ENCODE data around the gene LEMD2.

The LEMD2 gene

DNA sequence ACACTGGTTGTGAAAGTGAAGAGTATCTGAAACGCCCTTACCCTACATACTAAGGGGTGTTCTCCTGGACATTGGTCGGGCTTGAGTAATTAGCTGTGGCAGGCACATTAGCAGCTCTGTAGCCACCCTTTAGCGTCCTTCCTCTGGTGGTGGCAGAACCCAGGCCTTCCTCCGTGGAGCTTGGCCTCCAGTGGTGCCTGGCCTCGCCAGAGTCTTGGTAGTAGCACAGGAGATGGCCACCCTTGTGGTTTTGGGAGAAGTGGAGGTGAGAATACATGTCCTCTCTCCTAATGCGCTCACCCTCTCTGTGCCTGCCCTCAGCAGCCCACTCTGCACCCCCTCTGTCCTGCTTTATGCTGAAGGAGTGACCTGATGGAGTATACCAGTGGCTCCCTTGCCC lies 59.9 kb downstream of the LEMD2 start:
- H3K9me3 ChIP-seq (ENCODE audit: control insufficient read depth, insufficient read depth, low read length) = no peaks in the 10 kb centered on the region
- H3K9ac ChIP-seq (ENCODE audit: low read depth, low read length) = no peak overlapping the region
- no peaks in the 10 kb centered on the region for H3K36me3 ChIP-seq (ENCODE audit: insufficient read depth, low read length)
- no peaks in the 10 kb centered on the region; the same call in 1 of the 2 replicates for H3K4me1 ChIP-seq (ENCODE audit: insufficient read depth, low read length)

- H3K36me3 ChIP-seq (ENCODE audit: insufficient read depth, low read length) = no peaks in the 10 kb centered on the region
- H3K4me1 ChIP-seq (ENCODE audit: insufficient read depth, low read length) = no peaks in the 10 kb centered on the region; the same call in 1 of the 2 replicates
- no peak overlapping the region for H3K9ac ChIP-seq (ENCODE audit: low read depth, low read length)
- H3K9me3 ChIP-seq (ENCODE audit: control insufficient read depth, insufficient read depth, low read length) = no peaks in the 10 kb centered on the region
Observed at GRCh38 chr6:33728438-33728837, 60.5 kb downstream of the LEMD2 start.

DNA sequence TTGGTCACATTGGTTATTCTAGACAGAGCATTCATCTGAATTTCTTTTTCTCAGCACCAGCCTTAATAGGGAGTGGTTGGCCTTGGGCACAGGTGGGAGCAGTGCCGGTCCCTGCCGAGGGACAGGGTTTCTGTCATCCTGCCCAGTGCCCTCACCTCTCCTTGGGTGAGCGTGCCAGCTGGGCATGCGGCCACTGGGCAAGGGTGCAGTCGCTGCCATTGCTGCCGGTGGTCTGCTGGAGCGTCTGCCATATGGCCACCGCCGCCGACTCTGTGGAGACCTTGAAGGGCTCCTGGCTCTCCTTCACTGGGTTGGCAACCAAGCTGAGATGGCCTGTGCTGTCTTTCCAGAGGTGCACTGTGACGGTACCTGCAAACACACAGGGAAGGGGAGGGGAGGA lies 61.0 kb downstream of the LEMD2 start:
- H3K4me1 ChIP-seq (ENCODE audit: insufficient read depth, low read length) = no peaks in the 10 kb centered on the region; the same call in 1 of the 2 replicates
- H3K9me3 ChIP-seq (ENCODE audit: control insufficient read depth, insufficient read depth, low read length) = no peaks in the 10 kb centered on the region
- no peaks in the 10 kb centered on the region for H3K36me3 ChIP-seq (ENCODE audit: insufficient read depth, low read length)
- no peak overlapping the region for H3K9ac ChIP-seq (ENCODE audit: low read depth, low read length)

DNA sequence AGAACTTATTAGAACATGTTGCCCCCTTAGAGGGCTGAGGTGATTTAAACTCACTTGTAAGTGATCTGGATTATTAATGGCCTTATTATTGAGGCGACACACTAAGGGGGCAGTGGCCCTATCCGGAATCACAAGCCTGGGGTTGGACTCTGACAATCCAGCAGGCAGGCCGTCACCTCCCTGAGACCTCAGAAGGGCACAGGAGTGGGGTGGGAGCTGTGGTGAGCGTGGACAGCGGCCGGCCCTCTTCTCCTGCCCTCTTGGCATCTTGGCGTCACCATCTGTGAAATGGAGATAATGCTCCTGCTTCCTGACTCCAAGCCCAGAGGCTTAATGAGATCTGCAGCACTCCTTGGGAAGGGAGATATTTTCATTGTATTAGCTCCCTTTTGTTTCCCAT lies 61.8 kb downstream of the LEMD2 start:
- no peaks in the 10 kb centered on the region; the same call in 1 of the 2 replicates for H3K4me1 ChIP-seq (ENCODE audit: insufficient read depth, low read length)
- H3K9ac ChIP-seq (ENCODE audit: low read depth, low read length) = no peak overlapping the region
- no peaks in the 10 kb centered on the region for H3K9me3 ChIP-seq (ENCODE audit: control insufficient read depth, insufficient read depth, low read length)
- no peaks in the 10 kb centered on the region for H3K36me3 ChIP-seq (ENCODE audit: insufficient read depth, low read length)

GRCh38 chr6:33726696-33727095 lies 62.2 kb downstream of the LEMD2 start:
- Histone ChIP-seq H3K36me3 (ENCODE audit: insufficient read depth, low read length) (no peaks in the 10 kb centered on the region), H3K9me3 (ENCODE audit: control insufficient read depth, insufficient read depth, low read length) (no peaks in the 10 kb centered on the region), H3K4me1 (ENCODE audit: insufficient read depth, low read length) (no peaks in the 10 kb centered on the region; the same call in 1 of the 2 replicates), H3K9ac (ENCODE audit: low read depth, low read length) (no peak overlapping the region)

DNA sequence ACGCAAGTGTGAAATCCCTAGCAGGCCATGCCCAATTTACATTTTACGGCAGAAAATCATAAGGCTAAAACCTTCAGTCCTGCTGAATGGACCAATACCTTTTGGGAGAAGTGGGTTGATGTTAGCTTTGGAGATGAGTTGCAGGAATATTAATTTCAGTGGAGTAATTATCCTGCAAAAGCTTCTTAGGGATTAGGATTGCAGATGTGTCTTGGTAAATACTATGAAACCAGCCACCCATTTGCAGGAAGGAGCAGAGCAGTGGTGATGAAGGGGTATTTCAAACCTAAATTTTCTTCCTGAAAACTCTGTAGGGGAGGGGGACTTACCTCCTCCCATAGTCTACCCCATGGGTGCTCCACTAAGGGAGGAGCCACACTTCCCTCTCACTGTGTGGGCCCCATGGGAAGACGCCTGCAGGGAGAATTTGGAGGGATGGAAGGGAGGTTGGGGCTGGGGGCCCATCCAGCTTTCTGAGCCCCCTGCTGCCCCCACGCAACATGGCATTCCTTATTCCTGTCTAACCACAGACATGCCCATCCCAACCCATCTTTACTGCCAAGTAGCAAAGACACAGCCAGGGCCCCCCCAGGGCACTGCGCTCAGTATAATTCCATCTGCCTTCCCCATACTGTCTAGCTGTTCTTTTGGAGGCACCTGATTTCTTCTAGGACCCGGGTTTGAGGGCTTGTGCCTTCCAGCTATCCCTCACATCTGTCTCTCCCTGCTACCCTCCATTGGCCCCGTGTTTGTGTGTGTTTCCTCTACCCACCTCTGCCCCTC lies 62.8 kb downstream of the LEMD2 start:
- H3K4me1 ChIP-seq (ENCODE audit: insufficient read depth, low read length) = no peaks in the 10 kb centered on the region; the same call in 1 of the 2 replicates
- H3K36me3 ChIP-seq (ENCODE audit: insufficient read depth, low read length) = no peaks in the 10 kb centered on the region
- H3K9me3 ChIP-seq (ENCODE audit: control insufficient read depth, insufficient read depth, low read length) = no peaks in the 10 kb centered on the region
- H3K9ac ChIP-seq (ENCODE audit: low read depth, low read length) = no peak overlapping the region

- H3K4me1 ChIP-seq (ENCODE audit: insufficient read depth, low read length) = no peaks in the 10 kb centered on the region
- no peaks in the 10 kb centered on the region for H3K36me3 ChIP-seq (ENCODE audit: insufficient read depth, low read length)
- no peaks in the 10 kb centered on the region for H3K9me3 ChIP-seq (ENCODE audit: control insufficient read depth, insufficient read depth, low read length)
- H3K9ac ChIP-seq (ENCODE audit: low read depth, low read length) = no peak overlapping the region
Observed at GRCh38 chr6:33725222-33725621, 63.7 kb downstream of the LEMD2 start.

GRCh38 chr6:33724102-33725023 lies 64.6 kb downstream of the LEMD2 start:
- Histone ChIP-seq H3K9ac (ENCODE audit: low read depth, low read length) (no peak overlapping the region), H3K4me1 (ENCODE audit: insufficient read depth, low read length) (no peaks in the 10 kb centered on the region), H3K36me3 (ENCODE audit: insufficient read depth, low read length) (no peaks in the 10 kb centered on the region), H3K9me3 (ENCODE audit: control insufficient read depth, insufficient read depth, low read length) (no peaks in the 10 kb centered on the region)

GRCh38 chr6:33723371-33724085 lies 65.4 kb downstream of the LEMD2 start:
- H3K4me1 ChIP-seq (ENCODE audit: insufficient read depth, low read length) = no peaks in the 10 kb centered on the region

GRCh38 chr6:33722103-33722623 lies 66.8 kb downstream of the LEMD2 start:
- H3K9me3 ChIP-seq (ENCODE audit: control insufficient read depth, insufficient read depth, low read length) = no peaks in the 10 kb centered on the region
- H3K4me1 ChIP-seq (ENCODE audit: insufficient read depth, low read length) = peaks cover 2% of the 10 kb centered on the region
- H3K36me3 ChIP-seq (ENCODE audit: insufficient read depth, low read length) = no peaks in the 10 kb centered on the region
- H3K9ac ChIP-seq (ENCODE audit: low read depth, low read length) = no peak overlapping the region

More at GRCh38 chr6:33723371-33724085, 65.4 kb downstream of the LEMD2 start:
- Histone ChIP-seq H3K9me3 (ENCODE audit: control insufficient read depth, insufficient read depth, low read length) (no peaks in the 10 kb centered on the region), H3K36me3 (ENCODE audit: insufficient read depth, low read length) (no peaks in the 10 kb centered on the region), H3K9ac (ENCODE audit: low read depth, low read length) (no peak overlapping the region)

GRCh38 chr6:33721508-33721907 lies 67.4 kb downstream of the LEMD2 start:
- Histone ChIP-seq H3K36me3 (ENCODE audit: insufficient read depth, low read length) (no peaks in the 10 kb centered on the region), H3K9ac (ENCODE audit: low read depth, low read length) (no peak overlapping the region), H3K9me3 (ENCODE audit: control insufficient read depth, insufficient read depth, low read length) (no peaks in the 10 kb centered on the region), H3K4me1 (ENCODE audit: insufficient read depth, low read length) (peaks cover 9% of the 10 kb centered on the region)
